K562 (cell line): Measurements from ENCODE around the gene SKIC8. TPM values are rescaled to one million over a fixed set of nuclear protein-coding genes. Genes with fewer than 3 reads are reported as not detected.

Experiments used
- ARID2 ChIP-seq: fragments of 450-650 bp; IDR thresholded peaks from 2 replicates; pipeline ENCODE4 v1.6.1; 2017; ENCODE audit warnings: antibody characterized with exemption, mild to moderate bottlenecking
- BRD9 ChIP-seq: fragments of 450-650 bp; IDR thresholded peaks from 2 replicates; pipeline ENCODE4 v1.6.1; 2018; ENCODE audit warnings: low read depth; ENCODE audit not compliant: partially characterized antibody
- GATAD2B ChIP-seq: fragments of 450-650 bp; IDR thresholded peaks from 2 replicates; pipeline ENCODE4 v1.6.1; 2017; ENCODE audit warnings: mild to moderate bottlenecking, borderline replicate concordance
- HMG20B ChIP-seq: fragments of 250-450 bp; sonication (Bioruptor Pico); IDR thresholded peaks from 2 replicates; pipeline ENCODE4 v1.5.0; 2021; ENCODE audit warnings: mild to moderate bottlenecking
- MCM2 ChIP-seq: fragments of 450-650 bp; IDR thresholded peaks from 2 replicates; pipeline ENCODE4 v1.6.1; 2017; ENCODE audit warnings: low read depth, mild to moderate bottlenecking
- PHB2 ChIP-seq: fragments of 450-650 bp; IDR thresholded peaks from 2 replicates; pipeline ENCODE4 v1.6.1; 2017; ENCODE audit warnings: low read depth
- STAG1 ChIP-seq: sonication (generic); formaldehyde crosslinking; IDR thresholded peaks from 2 replicates; pipeline ENCODE4 v1.5.0; 2020; ENCODE audit warnings: missing genetic modification reagents, borderline replicate concordance
- TEAD1 ChIP-seq, 2 experiments: fragments of 450-650 bp in 1 of 2; sonication (generic) in 1 of 2; formaldehyde crosslinking; IDR thresholded peaks; 2 replicates each; pipeline versions ENCODE4 v1.4.0 to v1.8.0; 2020 to 2022; ENCODE audit warnings: mild to moderate bottlenecking in 2 of 2, missing genetic modification reagents in 1 of 2
- ZKSCAN3 ChIP-seq: fragments of 250-450 bp; sonication (Bioruptor Pico); IDR thresholded peaks from 2 replicates; pipeline ENCODE4 v1.4.0; 2020
- ZKSCAN8 ChIP-seq: fragments of 200-800 bp; sonication (Bioruptor generic); IDR thresholded peaks from 2 replicates; pipeline ENCODE4 v1.6.1; 2016; ENCODE audit warnings: missing genetic modification characterization, missing compliant biosample characterization
- polyA plus RNA-seq, 8 experiments: library from polyadenylated mRNA; depleted of rRNA in 4 of 8; stranded (reverse) in 5 of 8; unstranded in 3 of 8; fragments of >200 nt; fragmentation: Nextera tagmentation in 2 of 8; fragmentation: Illumina TruSeq in 1 of 8; extraction: Ambion mirVana in 2 of 8; extraction: Trizol in 1 of 8; gene quantifications; 2 replicates each; pipeline versions ENCODE4 v1.2.1 to v1.2.3, GENCODE V29; 2011 to 2014; ENCODE audit warnings: inconsistent platforms in 1 of 8, missing spikeins in 1 of 8
- total RNA-seq, 7 experiments: library from RNA; depleted of rRNA in 6 of 7; stranded (reverse); fragments of >200 nt in 6 of 7; fragmentation: Illumina TruSeq in 2 of 7; extraction: Trizol in 2 of 7; gene quantifications; 2 replicates each; pipeline versions ENCODE4 v1.2.1 to v1.2.3, GENCODE V29; 2011 to 2021; ENCODE audit warnings: low replicate concordance in 1 of 7
- TF ChIP-seq, protein P1 (sequence below): IDR thresholded peaks from 2 replicates; pipeline ENCODE4 v1.6.1; 2011; ENCODE audit warnings: borderline replicate concordance, low read depth, mild to moderate bottlenecking, moderate library complexity, low read length; ENCODE audit not compliant: insufficient read depth, poor library complexity, severe bottlenecking
- TF ChIP-seq, protein P2 (sequence below): fragments of 250-450 bp; sonication (Bioruptor Pico); IDR thresholded peaks from 2 replicates; pipeline ENCODE4 v1.4.0; 2020; ENCODE audit warnings: mild to moderate bottlenecking, moderate library complexity, borderline replicate concordance
- TF ChIP-seq, protein P3 (sequence below): fragments of 250-450 bp; sonication (Bioruptor Pico); IDR thresholded peaks from 2 replicates; pipeline ENCODE4 v1.4.0; 2020; ENCODE audit warnings: mild to moderate bottlenecking
- TF ChIP-seq, protein P4 (sequence below): fragments of 250-450 bp; sonication (Bioruptor Pico); IDR thresholded peaks from 2 replicates; pipeline ENCODE4 v1.8.0; 2022; ENCODE audit warnings: inconsistent platforms
- TF ChIP-seq, protein P5 (sequence below): fragments of 150-350 bp; conservative IDR thresholded peaks from 2 replicates; pipeline ENCODE4 v1.6.1; 2014; ENCODE audit warnings: low read length
- TF ChIP-seq, protein P6 (sequence below): fragments of 250-450 bp; sonication (Bioruptor Pico); IDR thresholded peaks from 2 replicates; pipeline ENCODE4 v1.5.0; 2021

SKIC8 gene
- total and polyA plus RNA-seq, 9 of the 15 experiments (the other 6 are each of a cell fraction or from before 2014, with no cell fraction given): 79.5 to 389 (median 146) TPM

DNA sequence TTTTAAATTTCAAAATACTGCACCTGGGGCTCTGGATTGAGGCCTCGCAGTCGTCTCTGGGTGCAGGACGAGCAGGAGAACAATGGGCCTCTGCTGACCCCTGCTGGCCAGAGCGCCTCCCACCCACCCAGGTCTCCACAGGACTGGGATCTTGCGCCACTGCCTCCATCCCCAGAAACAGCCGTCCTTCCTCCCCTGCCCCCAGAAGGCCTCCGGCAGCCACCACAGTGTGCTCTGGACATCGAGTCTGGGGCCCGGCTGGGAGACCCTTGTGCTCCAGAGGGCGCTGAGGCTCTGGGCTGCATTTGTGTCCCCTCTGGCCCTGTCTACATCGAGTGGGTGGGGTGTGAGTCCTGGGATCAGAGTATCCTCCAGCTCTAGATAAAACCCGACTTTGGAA is 58.4 kb downstream of the SKIC8 start (continued):
- TF ChIP-seq, protein P1, sequence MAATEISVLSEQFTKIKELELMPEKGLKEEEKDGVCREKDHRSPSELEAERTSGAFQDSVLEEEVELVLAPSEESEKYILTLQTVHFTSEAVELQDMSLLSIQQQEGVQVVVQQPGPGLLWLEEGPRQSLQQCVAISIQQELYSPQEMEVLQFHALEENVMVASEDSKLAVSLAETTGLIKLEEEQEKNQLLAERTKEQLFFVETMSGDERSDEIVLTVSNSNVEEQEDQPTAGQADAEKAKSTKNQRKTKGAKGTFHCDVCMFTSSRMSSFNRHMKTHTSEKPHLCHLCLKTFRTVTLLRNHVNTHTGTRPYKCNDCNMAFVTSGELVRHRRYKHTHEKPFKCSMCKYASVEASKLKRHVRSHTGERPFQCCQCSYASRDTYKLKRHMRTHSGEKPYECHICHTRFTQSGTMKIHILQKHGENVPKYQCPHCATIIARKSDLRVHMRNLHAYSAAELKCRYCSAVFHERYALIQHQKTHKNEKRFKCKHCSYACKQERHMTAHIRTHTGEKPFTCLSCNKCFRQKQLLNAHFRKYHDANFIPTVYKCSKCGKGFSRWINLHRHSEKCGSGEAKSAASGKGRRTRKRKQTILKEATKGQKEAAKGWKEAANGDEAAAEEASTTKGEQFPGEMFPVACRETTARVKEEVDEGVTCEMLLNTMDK: no peak
- TF ChIP-seq ZKSCAN3 (CRISPR knock-in tag): no peak
- TF ChIP-seq HMG20B (CRISPR knock-in tag): no peak
- TF ChIP-seq ARID2: 0 out of 2 replicates have a peak, but pooled peaks have one; percentile 39
- TF ChIP-seq, protein P2, sequence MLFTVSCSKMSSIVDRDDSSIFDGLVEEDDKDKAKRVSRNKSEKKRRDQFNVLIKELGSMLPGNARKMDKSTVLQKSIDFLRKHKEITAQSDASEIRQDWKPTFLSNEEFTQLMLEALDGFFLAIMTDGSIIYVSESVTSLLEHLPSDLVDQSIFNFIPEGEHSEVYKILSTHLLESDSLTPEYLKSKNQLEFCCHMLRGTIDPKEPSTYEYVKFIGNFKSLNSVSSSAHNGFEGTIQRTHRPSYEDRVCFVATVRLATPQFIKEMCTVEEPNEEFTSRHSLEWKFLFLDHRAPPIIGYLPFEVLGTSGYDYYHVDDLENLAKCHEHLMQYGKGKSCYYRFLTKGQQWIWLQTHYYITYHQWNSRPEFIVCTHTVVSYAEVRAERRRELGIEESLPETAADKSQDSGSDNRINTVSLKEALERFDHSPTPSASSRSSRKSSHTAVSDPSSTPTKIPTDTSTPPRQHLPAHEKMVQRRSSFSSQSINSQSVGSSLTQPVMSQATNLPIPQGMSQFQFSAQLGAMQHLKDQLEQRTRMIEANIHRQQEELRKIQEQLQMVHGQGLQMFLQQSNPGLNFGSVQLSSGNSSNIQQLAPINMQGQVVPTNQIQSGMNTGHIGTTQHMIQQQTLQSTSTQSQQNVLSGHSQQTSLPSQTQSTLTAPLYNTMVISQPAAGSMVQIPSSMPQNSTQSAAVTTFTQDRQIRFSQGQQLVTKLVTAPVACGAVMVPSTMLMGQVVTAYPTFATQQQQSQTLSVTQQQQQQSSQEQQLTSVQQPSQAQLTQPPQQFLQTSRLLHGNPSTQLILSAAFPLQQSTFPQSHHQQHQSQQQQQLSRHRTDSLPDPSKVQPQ (CRISPR knock-in tag): no peak
- no peak for TF ChIP-seq TEAD1 (CRISPR knock-in tag; IDR thresholded peaks at IDR 0.05)
- TF ChIP-seq, protein P3, sequence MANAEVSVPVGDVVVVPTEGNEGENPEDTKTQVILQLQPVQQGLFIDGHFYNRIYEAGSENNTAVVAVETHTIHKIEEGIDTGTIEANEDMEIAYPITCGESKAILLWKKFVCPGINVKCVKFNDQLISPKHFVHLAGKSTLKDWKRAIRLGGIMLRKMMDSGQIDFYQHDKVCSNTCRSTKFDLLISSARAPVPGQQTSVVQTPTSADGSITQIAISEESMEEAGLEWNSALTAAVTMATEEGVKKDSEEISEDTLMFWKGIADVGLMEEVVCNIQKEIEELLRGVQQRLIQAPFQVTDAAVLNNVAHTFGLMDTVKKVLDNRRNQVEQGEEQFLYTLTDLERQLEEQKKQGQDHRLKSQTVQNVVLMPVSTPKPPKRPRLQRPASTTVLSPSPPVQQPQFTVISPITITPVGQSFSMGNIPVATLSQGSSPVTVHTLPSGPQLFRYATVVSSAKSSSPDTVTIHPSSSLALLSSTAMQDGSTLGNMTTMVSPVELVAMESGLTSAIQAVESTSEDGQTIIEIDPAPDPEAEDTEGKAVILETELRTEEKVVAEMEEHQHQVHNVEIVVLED (CRISPR knock-in tag): no peak
- TF ChIP-seq PHB2: no peak
- TF ChIP-seq, protein P4, sequence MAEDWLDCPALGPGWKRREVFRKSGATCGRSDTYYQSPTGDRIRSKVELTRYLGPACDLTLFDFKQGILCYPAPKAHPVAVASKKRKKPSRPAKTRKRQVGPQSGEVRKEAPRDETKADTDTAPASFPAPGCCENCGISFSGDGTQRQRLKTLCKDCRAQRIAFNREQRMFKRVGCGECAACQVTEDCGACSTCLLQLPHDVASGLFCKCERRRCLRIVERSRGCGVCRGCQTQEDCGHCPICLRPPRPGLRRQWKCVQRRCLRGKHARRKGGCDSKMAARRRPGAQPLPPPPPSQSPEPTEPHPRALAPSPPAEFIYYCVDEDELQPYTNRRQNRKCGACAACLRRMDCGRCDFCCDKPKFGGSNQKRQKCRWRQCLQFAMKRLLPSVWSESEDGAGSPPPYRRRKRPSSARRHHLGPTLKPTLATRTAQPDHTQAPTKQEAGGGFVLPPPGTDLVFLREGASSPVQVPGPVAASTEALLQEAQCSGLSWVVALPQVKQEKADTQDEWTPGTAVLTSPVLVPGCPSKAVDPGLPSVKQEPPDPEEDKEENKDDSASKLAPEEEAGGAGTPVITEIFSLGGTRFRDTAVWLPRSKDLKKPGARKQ (CRISPR knock-in tag): no peak
- no peak for TF ChIP-seq GATAD2B
- TF ChIP-seq, protein P5, sequence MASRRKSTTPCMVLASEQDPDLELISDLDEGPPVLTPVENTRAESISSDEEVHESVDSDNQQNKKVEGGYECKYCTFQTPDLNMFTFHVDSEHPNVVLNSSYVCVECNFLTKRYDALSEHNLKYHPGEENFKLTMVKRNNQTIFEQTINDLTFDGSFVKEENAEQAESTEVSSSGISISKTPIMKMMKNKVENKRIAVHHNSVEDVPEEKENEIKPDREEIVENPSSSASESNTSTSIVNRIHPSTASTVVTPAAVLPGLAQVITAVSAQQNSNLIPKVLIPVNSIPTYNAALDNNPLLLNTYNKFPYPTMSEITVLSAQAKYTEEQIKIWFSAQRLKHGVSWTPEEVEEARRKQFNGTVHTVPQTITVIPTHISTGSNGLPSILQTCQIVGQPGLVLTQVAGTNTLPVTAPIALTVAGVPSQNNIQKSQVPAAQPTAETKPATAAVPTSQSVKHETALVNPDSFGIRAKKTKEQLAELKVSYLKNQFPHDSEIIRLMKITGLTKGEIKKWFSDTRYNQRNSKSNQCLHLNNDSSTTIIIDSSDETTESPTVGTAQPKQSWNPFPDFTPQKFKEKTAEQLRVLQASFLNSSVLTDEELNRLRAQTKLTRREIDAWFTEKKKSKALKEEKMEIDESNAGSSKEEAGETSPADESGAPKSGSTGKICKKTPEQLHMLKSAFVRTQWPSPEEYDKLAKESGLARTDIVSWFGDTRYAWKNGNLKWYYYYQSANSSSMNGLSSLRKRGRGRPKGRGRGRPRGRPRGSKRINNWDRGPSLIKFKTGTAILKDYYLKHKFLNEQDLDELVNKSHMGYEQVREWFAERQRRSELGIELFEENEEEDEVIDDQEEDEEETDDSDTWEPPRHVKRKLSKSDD: no peak
- TF ChIP-seq ZKSCAN8 (CRISPR knock-in tag): no peak
- TF ChIP-seq BRD9: no peak
- peak; percentile 36; the same call in 1 of the 2 replicates for TF ChIP-seq STAG1 (CRISPR knock-in tag)
- TF ChIP-seq, protein P6, sequence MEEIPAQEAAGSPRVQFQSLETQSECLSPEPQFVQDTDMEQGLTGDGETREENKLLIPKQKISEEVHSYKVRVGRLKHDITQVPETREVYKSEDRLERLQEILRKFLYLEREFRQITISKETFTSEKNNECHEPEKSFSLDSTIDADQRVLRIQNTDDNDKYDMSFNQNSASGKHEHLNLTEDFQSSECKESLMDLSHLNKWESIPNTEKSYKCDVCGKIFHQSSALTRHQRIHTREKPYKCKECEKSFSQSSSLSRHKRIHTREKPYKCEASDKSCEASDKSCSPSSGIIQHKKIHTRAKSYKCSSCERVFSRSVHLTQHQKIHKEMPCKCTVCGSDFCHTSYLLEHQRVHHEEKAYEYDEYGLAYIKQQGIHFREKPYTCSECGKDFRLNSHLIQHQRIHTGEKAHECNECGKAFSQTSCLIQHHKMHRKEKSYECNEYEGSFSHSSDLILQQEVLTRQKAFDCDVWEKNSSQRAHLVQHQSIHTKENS: no peak
- TF ChIP-seq MCM2: no peak
